K562 (cell line): ENCODE data around the gene MAP3K7CL. TPM values are rescaled to one million over a fixed set of nuclear protein-coding genes. Genes with fewer than 3 reads are reported as not detected.
A peak's percentile ranks its signal among the peaks of the same experiment; 100 is the strongest.

Source experiments
- BACH1 ChIP-seq: fragments of 200-800 bp; sonication (Bioruptor generic); IDR thresholded peaks from 2 replicates; pipeline ENCODE4 v1.6.1; 2016; ENCODE audit warnings: missing genetic modification characterization, missing compliant biosample characterization
- CBX1 ChIP-seq: sonication (generic); IDR thresholded peaks from 2 replicates; pipeline ENCODE4 v1.6.1; 2016; ENCODE audit warnings: antibody characterized with exemption, low read depth, mild to moderate bottlenecking
- CBX5 ChIP-seq: IDR thresholded peaks from 2 replicates; pipeline ENCODE4 v1.6.1; 2014; ENCODE audit warnings: low read depth, borderline replicate concordance
- CREM ChIP-seq: IDR thresholded peaks from 2 replicates; pipeline ENCODE4 v1.6.1; 2014; ENCODE audit warnings: antibody characterized with exemption, low read depth
- DPF2 ChIP-seq: fragments of 450-650 bp; IDR thresholded peaks from 2 replicates; pipeline ENCODE4 v1.6.1; 2016
- FOSL1 ChIP-seq: fragments of 200-800 bp; sonication (Bioruptor generic); conservative IDR thresholded peaks from 2 replicates; pipeline ENCODE4 v1.6.1; 2016; ENCODE audit warnings: missing genetic modification characterization, missing compliant biosample characterization
- FOXJ2 ChIP-seq: fragments of 200-800 bp; sonication (Bioruptor generic); IDR thresholded peaks from 2 replicates; pipeline ENCODE4 v1.6.1; 2016; ENCODE audit warnings: missing genetic modification characterization, missing compliant biosample characterization
- GABPB1 ChIP-seq: sonication (generic); formaldehyde crosslinking; IDR thresholded peaks from 2 replicates; pipeline ENCODE4 v1.8.0; 2022; ENCODE audit warnings: mild to moderate bottlenecking, missing genetic modification reagents
- MTA3 ChIP-seq: fragments of 450-650 bp; formaldehyde crosslinking; IDR thresholded peaks from 2 replicates; pipeline ENCODE4 v1.6.1; 2017; ENCODE audit warnings: mild to moderate bottlenecking, borderline replicate concordance
- NEUROD1 ChIP-seq: fragments of 150-350 bp; IDR thresholded peaks from 2 replicates; pipeline ENCODE4 v1.6.1; 2014; ENCODE audit warnings: borderline replicate concordance, low read length, low read depth; ENCODE audit not compliant: partially characterized antibody
- RBM17 ChIP-seq: fragments of 200-400 bp; formaldehyde crosslinking; IDR thresholded peaks from 2 replicates; pipeline ENCODE4 v1.6.1; 2017; ENCODE audit warnings: low read depth, mild to moderate bottlenecking, low read length, borderline replicate concordance
- RCOR1 ChIP-seq, 2 experiments: IDR thresholded peaks; 2 replicates each; pipeline ENCODE4 v1.6.1; 2012; ENCODE audit warnings: low read depth in 2 of 2, low read length in 2 of 2, borderline replicate concordance in 1 of 2, improper control_type of control experiment in 1 of 2
- SMAD4 ChIP-seq: fragments of 250-450 bp; sonication (Bioruptor Pico); conservative IDR thresholded peaks from 2 replicates; pipeline ENCODE4 v1.8.0; 2021; ENCODE audit warnings: inconsistent platforms, mild to moderate bottlenecking, moderate library complexity
- TFAM ChIP-seq: fragments of 250-450 bp; sonication (Bioruptor Pico); conservative IDR thresholded peaks from 2 replicates; pipeline ENCODE4 v1.5.0; 2021; ENCODE audit warnings: mild to moderate bottlenecking, moderate library complexity
- TRIM24 ChIP-seq, 2 experiments: fragments of 450-650 bp; IDR thresholded peaks; 2 replicates each; pipeline ENCODE4 v1.6.1; 2016
- YY1 ChIP-seq, 3 experiments: IDR thresholded peaks; 2 replicates each; pipeline ENCODE4 v1.6.1; 2011; ENCODE audit warnings: low read length in 2 of 3, mild to moderate bottlenecking in 2 of 3, moderate library complexity in 2 of 3, borderline replicate concordance in 1 of 3, control low read depth in 1 of 3, low read depth in 1 of 3; ENCODE audit not compliant: insufficient read depth in 3 of 3, insufficient replicate concordance in 2 of 3, control insufficient read depth in 1 of 3, insufficient read length in 1 of 3; ENCODE audit errors: extremely low read depth in 1 of 3
- ZNF282 ChIP-seq: sonication (generic); formaldehyde crosslinking; IDR thresholded peaks from 2 replicates; pipeline ENCODE4 v1.8.1; 2023; ENCODE audit warnings: missing genetic modification reagents
- ZNF316 ChIP-seq: fragments of 450-650 bp; IDR thresholded peaks from 2 replicates; pipeline ENCODE4 v1.6.1; 2016
- ZNF668 ChIP-seq: fragments of 250-450 bp; sonication (Bioruptor Pico); IDR thresholded peaks from 2 replicates; pipeline ENCODE4 v1.8.0; 2022; ENCODE audit warnings: mild to moderate bottlenecking, inconsistent platforms
- polyA plus RNA-seq, 8 experiments: library from polyadenylated mRNA; depleted of rRNA in 4 of 8; stranded (reverse) in 5 of 8; unstranded in 3 of 8; fragments of >200 nt; fragmentation: Nextera tagmentation in 2 of 8; fragmentation: Illumina TruSeq in 1 of 8; extraction: Ambion mirVana in 2 of 8; extraction: Trizol in 1 of 8; gene quantifications; 2 replicates each; pipeline versions ENCODE4 v1.2.1 to v1.2.3, GENCODE V29; 2011 to 2014; ENCODE audit warnings: inconsistent platforms in 1 of 8, missing spikeins in 1 of 8
- total RNA-seq, 7 experiments: library from RNA; depleted of rRNA in 6 of 7; stranded (reverse); fragments of >200 nt in 6 of 7; fragmentation: Illumina TruSeq in 2 of 7; extraction: Trizol in 2 of 7; gene quantifications; 2 replicates each; pipeline versions ENCODE4 v1.2.1 to v1.2.3, GENCODE V29; 2011 to 2021; ENCODE audit warnings: low replicate concordance in 1 of 7
- TF ChIP-seq, protein P1 (sequence below): sonication (generic); formaldehyde crosslinking; IDR thresholded peaks from 2 replicates; pipeline ENCODE4 v1.8.0; 2022; ENCODE audit warnings: missing genetic modification reagents, mild to moderate bottlenecking, moderate library complexity, borderline replicate concordance

The MAP3K7CL gene
- total and polyA plus RNA-seq, 9 of the 15 experiments (the other 6 are each of a cell fraction or from before 2014, with no cell fraction given): 0.13 to 0.15 (median 0.14) TPM; not detected in 6

DNA sequence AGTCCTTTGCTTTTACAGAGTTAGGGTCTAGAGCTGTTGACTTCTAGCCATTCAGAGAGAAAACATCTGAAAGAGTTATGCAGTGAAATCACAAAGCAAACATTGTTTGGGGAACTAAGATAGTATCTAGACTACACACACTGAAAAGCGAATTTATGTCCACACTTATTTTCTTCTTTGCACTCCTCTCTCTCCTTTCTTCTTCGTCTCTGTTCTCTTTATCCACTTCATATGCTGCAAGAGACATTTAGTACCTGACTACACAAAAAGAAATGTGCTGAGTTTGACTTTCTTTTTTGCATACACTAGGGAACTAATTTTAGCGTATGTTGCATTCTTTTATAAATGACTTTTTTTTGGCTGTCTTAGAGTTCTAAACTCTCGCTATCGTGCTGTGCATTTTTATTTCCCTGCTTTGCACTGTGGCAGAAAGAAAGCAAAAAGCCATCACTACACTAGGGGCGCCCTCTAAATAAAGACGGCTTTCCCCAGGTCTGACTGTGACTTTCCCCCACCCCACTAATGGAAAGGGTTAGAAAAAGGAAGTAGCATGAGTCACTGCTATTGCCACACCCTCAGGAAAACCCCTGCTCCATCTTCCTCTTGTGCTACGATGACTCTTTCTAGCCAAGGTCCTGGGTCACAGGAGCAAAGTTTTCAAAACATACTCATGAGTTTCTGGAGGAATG lies 65.7 kb downstream of the MAP3K7CL start (continued):
- TF ChIP-seq CREM (peak; percentile 67), RCOR1 (IDR thresholded peaks at IDR 0.05; ENCODE audit: borderline replicate concordance in 1 of 2, low read depth in 2 of 2, low read length in 2 of 2) (peak in 1 of 2 experiments; percentile 90; a peak in 2 of 4 replicates), YY1 (IDR thresholded peaks at IDR 0.05; ENCODE audit: borderline replicate concordance in 1 of 3, control insufficient read depth in 1 of 3, extremely low read depth in 1 of 3, insufficient read depth in 3 of 3, insufficient read length in 1 of 3, insufficient replicate concordance in 2 of 3, low read depth in 1 of 3, low read length in 2 of 3) (peak in 1 of 3 experiments; percentile 12), MTA3 (peak; percentile 71), CBX5 (peak; percentile 97), ZNF316 (peak; percentile 82), RBM17 (no peak), CBX1 (peak; percentile 90; the same call in 1 of the 2 replicates), FOSL1 (tag) (peak; percentile 100), ZNF282 (CRISPR knock-in tag) (no peak), GABPB1 (peak; percentile 38; the same call in 1 of the 2 replicates), ZNF668 (CRISPR knock-in tag) (no peak), NEUROD1 (peak; percentile 38), TFAM (CRISPR knock-in tag) (no peak), BACH1 (0 out of 2 replicates have a peak, but pooled peaks have one; percentile 46), DPF2 (peak; percentile 81), TRIM24 (IDR thresholded peaks at IDR 0.05) (peak; percentile 97 to 98), FOXJ2 (tag) (0 out of 2 replicates have a peak, but pooled peaks have one; percentile 31), SMAD4 (peak; percentile 63; the same call in 1 of the 2 replicates)
- TF ChIP-seq, protein P1, sequence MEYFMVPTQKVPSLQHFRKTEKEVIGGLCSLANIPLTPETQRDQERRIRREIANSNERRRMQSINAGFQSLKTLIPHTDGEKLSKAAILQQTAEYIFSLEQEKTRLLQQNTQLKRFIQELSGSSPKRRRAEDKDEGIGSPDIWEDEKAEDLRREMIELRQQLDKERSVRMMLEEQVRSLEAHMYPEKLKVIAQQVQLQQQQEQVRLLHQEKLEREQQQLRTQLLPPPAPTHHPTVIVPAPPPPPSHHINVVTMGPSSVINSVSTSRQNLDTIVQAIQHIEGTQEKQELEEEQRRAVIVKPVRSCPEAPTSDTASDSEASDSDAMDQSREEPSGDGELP (CRISPR knock-in tag): no peak
